GM21825 (cell line): ENCODE measurements around the gene SLCO4A1.
"Not testable (repeated sequence)": the region's sequence is repeated elsewhere in the genome, so short reads cannot be mapped to it uniquely, and the experiment has no call there.

Source experiments
- ATAC-seq: cut with Tn5 transposase; IDR thresholded peaks from one replicate; pipeline ENCODE4 v1.9.1; 2021; ENCODE audit warnings: mild to moderate bottlenecking, moderate library complexity; ENCODE audit not compliant: unreplicated experiment

The SLCO4A1 gene

GRCh38 chr20:62622178-62622876, 20.0 kb upstream of the SLCO4A1 start:
- ATAC-seq: no peak

GRCh38 chr20:62622877-62623487, 19.3 kb upstream of the SLCO4A1 start:
- no peak for ATAC-seq

- peak; percentile 59 for ATAC-seq
Measured at GRCh38 chr20:62623488-62624324, 18.6 kb upstream of the SLCO4A1 start.

- peak; percentile 31 for ATAC-seq
Measured at GRCh38 chr20:62624325-62624690, 18.0 kb upstream of the SLCO4A1 start.

GRCh38 chr20:62624719-62625453, 17.4 kb upstream of the SLCO4A1 start:
- ATAC-seq: no peak

GRCh38 chr20:62625516-62625915, 16.8 kb upstream of the SLCO4A1 start:
- no peak for ATAC-seq

GRCh38 chr20:62625921-62626547, 16.3 kb upstream of the SLCO4A1 start:
- ATAC-seq: no peak

GRCh38 chr20:62627425-62627824, 14.9 kb upstream of the SLCO4A1 start:
- ATAC-seq: not testable (repeated sequence)

GRCh38 chr20:62627901-62628612, 14.2 kb upstream of the SLCO4A1 start:
- ATAC-seq: peak; percentile 26

- no peak for ATAC-seq
Measured at GRCh38 chr20:62628691-62629090, 13.6 kb upstream of the SLCO4A1 start.

- ATAC-seq: no peak
Measured at GRCh38 chr20:62629864-62630470, 12.3 kb upstream of the SLCO4A1 start.

GRCh38 chr20:62631336-62632308, 10.7 kb upstream of the SLCO4A1 start:
- ATAC-seq: no peak

GRCh38 chr20:62632575-62633090, 9.7 kb upstream of the SLCO4A1 start:
- ATAC-seq: no peak

- no peak for ATAC-seq
Measured at GRCh38 chr20:62633598-62634329, 8.5 kb upstream of the SLCO4A1 start.

- ATAC-seq: no peak
Measured at GRCh38 chr20:62634330-62634967, 7.9 kb upstream of the SLCO4A1 start.

- ATAC-seq: no peak
Measured at GRCh38 chr20:62635232-62635631, 7.1 kb upstream of the SLCO4A1 start.

- ATAC-seq: no peak
Measured at GRCh38 chr20:62635852-62636251, 6.5 kb upstream of the SLCO4A1 start.
